Panc1 (cell line): Measurements from ENCODE around the gene COL27A1.

Experiments used
- TF ChIP-seq, protein P1 (sequence below): fragments of 450-650 bp; IDR thresholded peaks from 2 replicates; pipeline ENCODE4 v1.5.1; 2017; ENCODE audit warnings: mild to moderate bottlenecking
- TF ChIP-seq, protein P2 (sequence below), 2 experiments: IDR thresholded peaks; 2 replicates each; pipeline ENCODE4 v1.6.1; 2011 to 2012; ENCODE audit warnings: low read depth in 2 of 2, control low read depth in 1 of 2, low read length in 1 of 2, mild to moderate bottlenecking in 1 of 2, moderate library complexity in 1 of 2; ENCODE audit not compliant: insufficient read depth in 1 of 2

DNA sequence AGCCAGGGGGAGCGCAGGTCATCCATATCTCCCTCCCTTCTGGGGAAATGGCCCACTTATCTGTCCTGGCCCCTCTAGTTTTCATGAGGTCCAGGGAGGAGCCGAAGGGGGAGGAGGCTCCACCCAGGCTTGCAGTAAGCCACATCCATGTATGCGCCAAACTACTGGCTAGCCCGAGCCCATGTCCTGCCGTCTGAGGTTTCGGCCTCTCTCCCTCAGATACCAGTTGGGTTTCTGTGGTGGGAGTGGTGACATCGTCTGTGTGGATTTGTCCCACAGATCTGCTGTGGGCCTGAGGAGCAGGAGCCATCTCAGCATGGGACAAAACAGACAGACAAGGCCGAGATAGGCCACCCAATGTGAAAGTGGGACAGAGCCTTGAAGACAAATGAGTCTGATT lies 89.2 kb downstream of the COL27A1 start:
- TF ChIP-seq, protein P1, sequence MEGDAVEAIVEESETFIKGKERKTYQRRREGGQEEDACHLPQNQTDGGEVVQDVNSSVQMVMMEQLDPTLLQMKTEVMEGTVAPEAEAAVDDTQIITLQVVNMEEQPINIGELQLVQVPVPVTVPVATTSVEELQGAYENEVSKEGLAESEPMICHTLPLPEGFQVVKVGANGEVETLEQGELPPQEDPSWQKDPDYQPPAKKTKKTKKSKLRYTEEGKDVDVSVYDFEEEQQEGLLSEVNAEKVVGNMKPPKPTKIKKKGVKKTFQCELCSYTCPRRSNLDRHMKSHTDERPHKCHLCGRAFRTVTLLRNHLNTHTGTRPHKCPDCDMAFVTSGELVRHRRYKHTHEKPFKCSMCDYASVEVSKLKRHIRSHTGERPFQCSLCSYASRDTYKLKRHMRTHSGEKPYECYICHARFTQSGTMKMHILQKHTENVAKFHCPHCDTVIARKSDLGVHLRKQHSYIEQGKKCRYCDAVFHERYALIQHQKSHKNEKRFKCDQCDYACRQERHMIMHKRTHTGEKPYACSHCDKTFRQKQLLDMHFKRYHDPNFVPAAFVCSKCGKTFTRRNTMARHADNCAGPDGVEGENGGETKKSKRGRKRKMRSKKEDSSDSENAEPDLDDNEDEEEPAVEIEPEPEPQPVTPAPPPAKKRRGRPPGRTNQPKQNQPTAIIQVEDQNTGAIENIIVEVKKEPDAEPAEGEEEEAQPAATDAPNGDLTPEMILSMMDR, result no peak
- TF ChIP-seq, protein P2, sequence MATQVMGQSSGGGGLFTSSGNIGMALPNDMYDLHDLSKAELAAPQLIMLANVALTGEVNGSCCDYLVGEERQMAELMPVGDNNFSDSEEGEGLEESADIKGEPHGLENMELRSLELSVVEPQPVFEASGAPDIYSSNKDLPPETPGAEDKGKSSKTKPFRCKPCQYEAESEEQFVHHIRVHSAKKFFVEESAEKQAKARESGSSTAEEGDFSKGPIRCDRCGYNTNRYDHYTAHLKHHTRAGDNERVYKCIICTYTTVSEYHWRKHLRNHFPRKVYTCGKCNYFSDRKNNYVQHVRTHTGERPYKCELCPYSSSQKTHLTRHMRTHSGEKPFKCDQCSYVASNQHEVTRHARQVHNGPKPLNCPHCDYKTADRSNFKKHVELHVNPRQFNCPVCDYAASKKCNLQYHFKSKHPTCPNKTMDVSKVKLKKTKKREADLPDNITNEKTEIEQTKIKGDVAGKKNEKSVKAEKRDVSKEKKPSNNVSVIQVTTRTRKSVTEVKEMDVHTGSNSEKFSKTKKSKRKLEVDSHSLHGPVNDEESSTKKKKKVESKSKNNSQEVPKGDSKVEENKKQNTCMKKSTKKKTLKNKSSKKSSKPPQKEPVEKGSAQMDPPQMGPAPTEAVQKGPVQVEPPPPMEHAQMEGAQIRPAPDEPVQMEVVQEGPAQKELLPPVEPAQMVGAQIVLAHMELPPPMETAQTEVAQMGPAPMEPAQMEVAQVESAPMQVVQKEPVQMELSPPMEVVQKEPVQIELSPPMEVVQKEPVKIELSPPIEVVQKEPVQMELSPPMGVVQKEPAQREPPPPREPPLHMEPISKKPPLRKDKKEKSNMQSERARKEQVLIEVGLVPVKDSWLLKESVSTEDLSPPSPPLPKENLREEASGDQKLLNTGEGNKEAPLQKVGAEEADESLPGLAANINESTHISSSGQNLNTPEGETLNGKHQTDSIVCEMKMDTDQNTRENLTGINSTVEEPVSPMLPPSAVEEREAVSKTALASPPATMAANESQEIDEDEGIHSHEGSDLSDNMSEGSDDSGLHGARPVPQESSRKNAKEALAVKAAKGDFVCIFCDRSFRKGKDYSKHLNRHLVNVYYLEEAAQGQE (IDR thresholded peaks at IDR 0.05; ENCODE audit: insufficient read depth in 1 of 2, low read depth in 2 of 2, low read length in 1 of 2), result no peak
